ENCODE data around the gene B3GAT3. TPM values are rescaled to one million over a fixed set of nuclear protein-coding genes. Genes with fewer than 3 reads are reported as not detected.
A peak's percentile ranks its signal among the peaks of the same experiment; 100 is the strongest.

Gene B3GAT3
- total RNA-seq, 1 donor from 2014 or later, result 48.9 TPM

- Mint-ChIP-seq H3K4me1 (ENCODE audit: low read depth) (peaks cover 32% of the 10 kb centered on the region), H3K36me3 (ENCODE audit: insufficient read depth) (peaks cover 43% of the 10 kb centered on the region), H3K27ac (peak overlapping the region; percentile 43), H3K9me3 (ENCODE audit: low read depth) (no peaks in the 10 kb centered on the region), H3K4me3 (ENCODE audit: low read depth) (no peak overlapping the region), H3K27me3 (no peaks in the 10 kb centered on the region)
- TF ChIP-seq CTCF (IDR thresholded peaks at IDR 0.05; ENCODE audit: unreplicated experiment), result no peak
- no peak for DNase-seq (ENCODE audit: low spot score, unreplicated experiment)
Observed at GRCh38 chr11:62566247-62566646, 55.5 kb downstream of the B3GAT3 start.

Small RNAs within 50 kb of the gene (microRNA-seq; reads per million reads assigned to microRNA genes)
- gene MIR6747 (ENCODE audit: borderline number of aligned reads, unreplicated experiment), result 1.8 reads per million

Other genes with a start within 250 kb of the B3GAT3 start
- gene SCGB1A1, start 203.0 kb downstream of the B3GAT3 start, total RNA-seq, result 1.9 and 3.1 TPM in 2 replicates
- 27.2 and 39.8 TPM in 2 replicates for gene AHNAK, start 75.2 kb downstream of the B3GAT3 start, total RNA-seq
- gene EEF1G, start 48.1 kb downstream of the B3GAT3 start, total RNA-seq, result 1,931 and 1,938 TPM in 2 replicates
- gene TUT1, start 30.5 kb downstream of the B3GAT3 start, total RNA-seq, result 23.1 and 26.0 TPM in 2 replicates
- gene MTA2, start 20.1 kb downstream of the B3GAT3 start, total RNA-seq, result 134 and 140 TPM in 2 replicates
- 42.7 and 47.0 TPM in 2 replicates for gene EML3, start 9.2 kb downstream of the B3GAT3 start, total RNA-seq
- 0.62 and 0.86 TPM in 2 replicates for gene ROM1, start 8.7 kb downstream of the B3GAT3 start, total RNA-seq
- 354 and 361 TPM in 2 replicates for gene GANAB, start 24.6 kb upstream of the B3GAT3 start, total RNA-seq
- 23.6 and 24.7 TPM in 2 replicates for gene INTS5, start 31.3 kb upstream of the B3GAT3 start, total RNA-seq
- gene C11orf98, start 43.2 kb upstream of the B3GAT3 start, total RNA-seq, result 71.7 and 73.5 TPM in 2 replicates
- 12.2 and 18.0 TPM in 2 replicates for gene CSKMT, start 43.3 kb upstream of the B3GAT3 start, total RNA-seq
- 7.0 and 7.6 TPM in 2 replicates for gene UQCC3, start 49.7 kb upstream of the B3GAT3 start, total RNA-seq
- 9.3 and 9.4 TPM in 2 replicates for gene LBHD1, start 50.3 kb upstream of the B3GAT3 start, total RNA-seq
- 99.8 and 102 TPM in 2 replicates for gene UBXN1, start 57.1 kb upstream of the B3GAT3 start, total RNA-seq
- gene LRRN4CL, start 67.5 kb upstream of the B3GAT3 start, total RNA-seq, result 0.65 and 0.89 TPM in 2 replicates
- 84.9 and 85.8 TPM in 2 replicates for gene BSCL2, start 85.4 kb upstream of the B3GAT3 start, total RNA-seq
- gene GNG3, start 85.7 kb upstream of the B3GAT3 start, total RNA-seq, result 1.8 and 2.0 TPM in 2 replicates
- 61.0 and 63.9 TPM in 2 replicates for gene HNRNPUL2, start 105.5 kb upstream of the B3GAT3 start, total RNA-seq
- 35.5 and 40.8 TPM in 2 replicates for gene TTC9C, start 106.5 kb upstream of the B3GAT3 start, total RNA-seq
- 13.4 and 17.3 TPM in 2 replicates for gene ZBTB3, start 132.2 kb upstream of the B3GAT3 start, total RNA-seq
- 93.8 and 101 TPM in 2 replicates for gene POLR2G, start 139.6 kb upstream of the B3GAT3 start, total RNA-seq
- gene TAF6L, start 149.4 kb upstream of the B3GAT3 start, total RNA-seq, result 52.3 and 56.3 TPM in 2 replicates
- 38.4 and 40.8 TPM in 2 replicates for gene TMEM179B, start 165.4 kb upstream of the B3GAT3 start, total RNA-seq
- 18.6 and 19.8 TPM in 2 replicates for gene TMEM223, start 170.0 kb upstream of the B3GAT3 start, total RNA-seq
- gene NXF1, start 183.5 kb upstream of the B3GAT3 start, total RNA-seq, result 120 and 130 TPM in 2 replicates
- 39.3 and 45.3 TPM in 2 replicates for gene STX5, start 210.1 kb upstream of the B3GAT3 start, total RNA-seq
- not detected in 2 replicates for gene TEX54, start 210.9 kb upstream of the B3GAT3 start, total RNA-seq
- gene WDR74, start 217.6 kb upstream of the B3GAT3 start, total RNA-seq, result 55.8 and 60.3 TPM in 2 replicates